Naive thymus-derived CD8-positive, alpha-beta T cell (primary cell): ENCODE measurements around the gene TFF1. TPM values are rescaled to one million over a fixed set of nuclear protein-coding genes. Genes with fewer than 3 reads are reported as not detected.
A peak's percentile ranks its signal among the peaks of the same experiment; 100 is the strongest.

Source experiments
- ATAC-seq, 2 donors: fragments of 150-1000 bp; cut with Tn5 transposase in 1 of 2; sonication (Bioruptor Pico), chemical (Tn5 transposase) in 1 of 2; 1 replicate in 1 of 2; 2 replicates in 1 of 2; pipeline ENCODE4 v1.10.0; 2021; ENCODE audit warnings: mild to moderate bottlenecking in 2 of 2, moderate library complexity in 2 of 2
- POLR2A ChIA-PET: fragments of 350-600 bp; sonication (Branson Sonifier 250); formaldehyde crosslinking; loops from one replicate; lab custom pipeline; 2021; ENCODE audit warnings: antibody characterized with exemption; lab: Charles Lee
- DNase-seq, 10 donors: peaks; one replicate each; pipeline versions ENCODE4 v3.0.0 to v3.0.0-alpha.2; 2020 to 2022
- H3K27ac Mint-ChIP-seq, 10 donors: one replicate each; pipeline ENCODE4 v1.8.0; 2020 to 2022; ENCODE audit warnings: mild to moderate bottlenecking in 10 of 10, mixed read lengths in 10 of 10, moderate library complexity in 4 of 10, inconsistent platforms in 1 of 10
- H3K27me3 Mint-ChIP-seq, 5 donors: one replicate each; pipeline ENCODE4 v1.8.0; 2021 to 2022; ENCODE audit warnings: mixed read lengths in 5 of 5
- H3K36me3 Mint-ChIP-seq, 3 donors: one replicate each; pipeline ENCODE4 v1.8.0; 2020 to 2022; ENCODE audit warnings: mixed read lengths in 3 of 3, mild to moderate bottlenecking in 2 of 3, inconsistent platforms in 1 of 3
- H3K4me1 Mint-ChIP-seq, 4 donors: one replicate each; pipeline ENCODE4 v1.8.0; 2021 to 2022; ENCODE audit warnings: mixed read lengths in 4 of 4
- H3K4me3 Mint-ChIP-seq, 10 donors: one replicate each; pipeline ENCODE4 v1.8.0; 2020 to 2022; ENCODE audit warnings: mild to moderate bottlenecking in 10 of 10, mixed read lengths in 10 of 10, moderate library complexity in 6 of 10, inconsistent platforms in 1 of 10
- H3K9me3 Mint-ChIP-seq, 9 donors: one replicate each; pipeline ENCODE4 v1.8.0; 2020 to 2022; ENCODE audit warnings: mixed read lengths in 9 of 9, mild to moderate bottlenecking in 3 of 9, inconsistent platforms in 1 of 9, moderate library complexity in 1 of 9
- polyA plus RNA-seq, 3 donors: library from polyadenylated mRNA; unstranded; fragments of 300-500 nt; fragmentation: Illumina TruSeq; gene quantifications; one replicate each; pipeline ENCODE4 v1.2.3, GENCODE V29; 2021
- total RNA-seq, 8 experiments: library from RNA in 2 of 8; stranded (reverse) in 2 of 8; gene quantifications; one replicate each; pipeline ENCODE4 v1.2.3 and lab custom pipeline; 2021 to 2026

TFF1 gene
- total and polyA plus RNA-seq, 5 experiments from 2014 or later = not detected

DNA sequence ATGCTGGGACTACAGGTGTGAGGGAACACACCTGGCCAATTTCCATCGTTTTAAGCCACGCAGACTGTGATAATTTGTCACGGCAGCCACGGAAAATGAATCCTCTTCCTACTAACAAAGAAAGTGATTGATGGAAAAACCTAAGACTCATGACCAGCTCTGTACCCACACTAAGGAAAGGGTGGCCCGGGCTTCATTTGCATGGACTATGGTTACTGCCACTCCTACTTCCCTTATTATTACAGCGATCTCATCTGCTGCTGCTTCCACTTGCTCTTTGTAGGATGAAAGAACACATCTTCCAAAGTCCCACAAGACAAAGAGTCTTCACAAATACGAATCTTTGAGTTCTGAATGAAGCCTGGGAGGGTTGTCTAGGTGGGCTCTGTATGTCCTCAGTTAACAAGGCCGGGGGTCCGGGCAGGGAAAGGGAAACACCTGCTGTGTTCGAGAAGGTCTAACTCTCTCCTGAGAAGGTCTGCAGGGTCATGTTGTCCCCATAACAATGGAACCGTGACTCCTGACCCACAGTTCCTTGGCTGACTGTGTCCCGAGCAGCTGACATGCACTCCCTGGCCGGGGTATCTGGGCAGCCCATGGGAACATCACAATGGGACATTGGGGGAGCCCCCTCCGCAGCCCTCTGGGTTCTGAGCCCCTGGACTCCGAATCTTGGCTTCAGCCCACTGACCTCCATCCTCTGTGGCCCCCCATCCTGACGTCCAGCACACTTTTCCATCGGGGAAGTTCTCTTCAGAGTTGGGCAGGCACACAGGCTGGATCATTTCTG lies 13.3 kb upstream of the TFF1 start:
- no peak overlapping the region for H3K4me3 Mint-ChIP-seq
- peaks cover 0 to 15% (median 5%) of the 10 kb centered on the region in 9 donors for H3K9me3 Mint-ChIP-seq
- POLR2A ChIA-PET = interaction anchor here (1.1 kb wide), 1 partner anchor 35 kb away, joined by 3 read pairs; no protein-coding TSS in a partner anchor
- DNase-seq = no peak
- peaks cover 12 to 22% (median 16%) of the 10 kb centered on the region in 4 donors for H3K4me1 Mint-ChIP-seq
- peaks cover 0 to 4% (median 0%) of the 10 kb centered on the region in 5 donors for H3K27me3 Mint-ChIP-seq
- H3K27ac Mint-ChIP-seq = no peak overlapping the region
- H3K36me3 Mint-ChIP-seq = peaks cover 0 to 9% (median 6%) of the 10 kb centered on the region in 3 donors
- ATAC-seq = no peak

DNA sequence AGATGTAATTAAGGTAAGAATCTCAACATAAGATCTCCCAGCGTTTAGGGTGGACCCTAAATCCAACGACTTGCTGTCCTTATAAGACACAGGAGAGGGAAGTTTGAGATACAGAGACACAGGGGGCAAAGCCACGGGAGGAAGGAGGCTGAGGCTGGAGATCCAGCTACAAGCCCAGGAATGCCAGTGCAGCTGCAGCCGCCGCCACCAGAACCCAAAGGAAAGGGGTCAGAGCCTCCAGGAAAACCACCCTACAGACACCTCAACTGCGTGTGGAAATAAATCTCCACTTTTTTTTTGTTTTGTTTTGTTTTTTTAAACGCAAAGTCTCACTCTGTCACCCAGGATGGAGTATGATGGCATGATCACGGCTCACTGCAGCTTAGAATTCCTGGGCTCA lies 12.1 kb upstream of the TFF1 start:
- H3K27ac Mint-ChIP-seq = peak overlapping the region in 1 of 10 donors; percentile 35
- POLR2A ChIA-PET = interaction anchor here (1.1 kb wide), 1 partner anchor 36 kb away, joined by 3 read pairs; no protein-coding TSS in a partner anchor

GRCh38 chr21:42377951-42378340 lies 11.6 kb upstream of the TFF1 start:
- H3K36me3 Mint-ChIP-seq = peaks cover 0 to 9% (median 6%) of the 10 kb centered on the region in 3 donors
- no peak overlapping the region for H3K4me3 Mint-ChIP-seq
- no peak for DNase-seq
- peak overlapping the region in 2 of 10 donors; percentile 49 to 75 for H3K27ac Mint-ChIP-seq
- H3K9me3 Mint-ChIP-seq = peaks cover 0 to 15% (median 5%) of the 10 kb centered on the region in 9 donors
- peaks cover 10 to 22% (median 17%) of the 10 kb centered on the region in 4 donors for H3K4me1 Mint-ChIP-seq
- POLR2A ChIA-PET = no interaction called here
- ATAC-seq = no peak
- H3K27me3 Mint-ChIP-seq = peaks cover 0 to 4% (median 2%) of the 10 kb centered on the region in 5 donors

More for the DNA sequence above, 12.1 kb upstream of the TFF1 start:
- ATAC-seq (no peak), DNase-seq (no peak)
- peaks cover 10 to 18% (median 13%) of the 10 kb centered on the region in 4 donors for H3K4me1 Mint-ChIP-seq
- H3K9me3 Mint-ChIP-seq = peaks cover 0 to 15% (median 5%) of the 10 kb centered on the region in 9 donors
- peaks cover 0 to 9% (median 6%) of the 10 kb centered on the region in 3 donors for H3K36me3 Mint-ChIP-seq
- H3K27me3 Mint-ChIP-seq = peaks cover 0 to 4% (median 2%) of the 10 kb centered on the region in 5 donors
- H3K4me3 Mint-ChIP-seq = no peak overlapping the region

GRCh38 chr21:42377211-42377950 lies 11.0 kb upstream of the TFF1 start:
- Mint-ChIP-seq H3K27me3 (peaks cover 0 to 4% (median 2%) of the 10 kb centered on the region in 5 donors), H3K4me3 (no peak overlapping the region), H3K36me3 (peaks cover 0 to 9% (median 6%) of the 10 kb centered on the region in 3 donors), H3K27ac (peak overlapping the region in 4 of 10 donors; percentile 37 to 75 (median 58)), H3K9me3 (peaks cover 0 to 12% (median 2%) of the 10 kb centered on the region in 9 donors), H3K4me1 (peaks cover 10 to 23% (median 18%) of the 10 kb centered on the region in 4 donors)
- ATAC-seq (no peak), DNase-seq (no peak)
- POLR2A ChIA-PET = no interaction called here

- H3K27me3 Mint-ChIP-seq = peaks cover 0 to 4% (median 2%) of the 10 kb centered on the region in 5 donors
- H3K4me3 Mint-ChIP-seq = no peak overlapping the region
- no peak for DNase-seq
- POLR2A ChIA-PET = interaction anchor here (0.5 kb wide), 1 partner anchor 22 kb away, joined by 4 read pairs; no protein-coding TSS in a partner anchor
- peaks cover 8 to 27% (median 14%) of the 10 kb centered on the region in 4 donors for H3K4me1 Mint-ChIP-seq
- peaks cover 0 to 3% (median 0%) of the 10 kb centered on the region in 9 donors for H3K9me3 Mint-ChIP-seq
- no peak for ATAC-seq
- H3K27ac Mint-ChIP-seq = peak overlapping the region in 1 of 10 donors; percentile 49
- peaks cover 0 to 3% (median under 1%) of the 10 kb centered on the region in 3 donors for H3K36me3 Mint-ChIP-seq
Measured at GRCh38 chr21:42376338-42376982, 10.1 kb upstream of the TFF1 start.

GRCh38 chr21:42375966-42376337 lies 9.6 kb upstream of the TFF1 start:
- H3K27me3 Mint-ChIP-seq = peaks cover 0 to 4% (median 2%) of the 10 kb centered on the region in 5 donors
- no peak overlapping the region for H3K27ac Mint-ChIP-seq
- peaks cover 0 to 3% (median 0%) of the 10 kb centered on the region in 3 donors for H3K36me3 Mint-ChIP-seq
- peaks cover 7 to 32% (median 13%) of the 10 kb centered on the region in 4 donors for H3K4me1 Mint-ChIP-seq
- no peak for DNase-seq
- POLR2A ChIA-PET = no interaction called here
- H3K4me3 Mint-ChIP-seq = no peak overlapping the region
- ATAC-seq = no peak
- H3K9me3 Mint-ChIP-seq = peaks cover 0 to 2% (median 0%) of the 10 kb centered on the region in 9 donors

DNA sequence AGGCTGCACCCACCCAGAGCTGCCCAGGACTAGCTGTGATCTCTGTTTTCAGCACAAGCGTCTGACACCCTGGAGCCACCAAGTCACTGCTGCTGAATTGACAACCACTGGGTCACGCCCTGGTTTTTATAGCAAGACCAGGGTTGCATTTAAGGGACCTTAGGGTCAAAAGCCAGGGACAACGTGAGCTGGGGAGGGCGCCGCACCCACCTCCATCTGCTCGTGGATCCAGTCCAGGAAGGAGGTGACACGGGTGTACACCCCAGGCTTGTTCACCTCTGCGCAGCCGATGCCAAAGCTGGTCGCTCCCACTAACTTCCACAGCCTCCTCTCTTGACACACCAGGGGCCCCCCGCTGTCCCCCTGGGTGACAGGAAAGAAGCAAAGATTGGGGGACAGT lies 9.2 kb upstream of the TFF1 start:
- peaks cover 7 to 35% (median 13%) of the 10 kb centered on the region in 4 donors for H3K4me1 Mint-ChIP-seq
- no peak for ATAC-seq
- peak overlapping the region in 1 of 10 donors; percentile 40 for H3K4me3 Mint-ChIP-seq
- no peak for DNase-seq
- H3K36me3 Mint-ChIP-seq = peaks cover 0 to 3% (median 0%) of the 10 kb centered on the region in 3 donors
- peak overlapping the region in 2 of 10 donors; percentile 34 to 59 for H3K27ac Mint-ChIP-seq
- peaks cover 0 to 4% (median 2%) of the 10 kb centered on the region in 5 donors for H3K27me3 Mint-ChIP-seq
- POLR2A ChIA-PET = no interaction called here
- H3K9me3 Mint-ChIP-seq = peaks cover 0 to under 1% (median 0%) of the 10 kb centered on the region in 9 donors

DNA sequence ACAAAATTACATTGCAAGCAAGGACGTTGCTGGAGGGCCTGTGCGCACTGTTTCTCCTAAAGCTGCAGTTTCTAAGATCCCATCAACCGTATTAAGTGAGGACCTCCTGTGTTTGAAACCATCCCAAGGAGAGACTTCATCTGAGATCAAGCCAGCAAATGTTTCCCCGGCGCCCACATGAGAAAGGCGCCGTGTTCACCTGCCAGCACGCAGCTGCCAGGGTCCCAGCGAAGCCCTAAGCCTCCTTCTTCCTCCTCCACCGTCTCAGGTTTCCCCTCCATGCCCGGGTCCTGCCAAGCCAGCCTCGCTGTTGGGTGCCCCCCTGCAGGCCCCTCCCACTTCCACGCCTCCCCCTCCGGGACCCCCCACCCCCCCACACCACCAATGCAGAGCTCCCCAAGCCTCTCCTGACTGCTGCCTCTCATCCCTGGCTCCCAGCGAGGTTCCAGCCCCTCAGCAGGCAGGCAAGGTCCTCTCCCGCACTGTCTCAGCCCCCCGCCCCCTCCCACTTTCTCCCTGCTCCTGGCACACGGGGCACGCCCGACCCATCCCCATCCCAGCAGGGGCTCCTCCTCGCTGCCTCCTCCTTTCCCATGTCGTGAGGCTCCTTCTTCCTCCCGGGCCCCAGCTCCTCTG lies 8.6 kb upstream of the TFF1 start:
- no peak for DNase-seq
- Mint-ChIP-seq H3K27ac (peak overlapping the region in 2 of 10 donors; percentile 34 to 59), H3K36me3 (peaks cover 0 to 3% (median 0%) of the 10 kb centered on the region in 3 donors), H3K27me3 (peaks cover 0 to 4% (median 2%) of the 10 kb centered on the region in 5 donors), H3K9me3 (no peaks in the 10 kb centered on the region), H3K4me3 (peak overlapping the region in 1 of 10 donors; percentile 40), H3K4me1 (peaks cover 7 to 35% (median 12%) of the 10 kb centered on the region in 4 donors)
- ATAC-seq = no peak
- POLR2A ChIA-PET = no interaction called here

GRCh38 chr21:42374457-42374856 lies 8.1 kb upstream of the TFF1 start:
- H3K27me3 Mint-ChIP-seq = peaks cover 0 to 4% (median 2%) of the 10 kb centered on the region in 5 donors
- no peak for ATAC-seq

DNA sequence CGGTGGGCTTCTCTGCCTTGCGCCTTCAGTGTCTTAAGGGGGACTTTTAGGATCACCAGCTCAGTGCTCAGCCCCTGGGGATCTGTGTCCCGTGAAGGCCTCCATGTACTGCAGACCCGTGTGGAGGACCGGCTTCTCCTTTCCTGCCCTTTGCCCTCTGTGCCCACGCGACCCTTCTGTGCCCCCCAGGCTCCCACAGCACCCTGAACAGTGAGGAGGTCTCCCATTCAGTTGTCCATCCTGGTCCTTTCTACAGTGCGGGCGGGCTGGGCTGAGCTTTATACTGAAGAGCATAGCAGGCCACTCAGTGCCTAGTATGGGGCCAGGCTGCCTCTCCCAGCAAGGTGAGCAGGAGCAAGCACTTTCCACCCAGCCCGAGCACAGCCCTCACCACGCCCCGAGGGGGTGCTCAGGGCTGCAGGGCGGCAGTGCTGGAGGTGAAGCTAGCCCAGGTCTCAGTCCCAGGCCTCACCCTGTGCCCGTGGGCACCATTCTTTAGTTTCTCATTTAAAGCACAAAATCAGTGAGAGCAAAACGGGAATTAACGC lies 7.6 kb upstream of the TFF1 start:
- peaks cover 0 to 4% (median 2%) of the 10 kb centered on the region in 5 donors for H3K27me3 Mint-ChIP-seq
- no peaks in the 10 kb centered on the region for H3K9me3 Mint-ChIP-seq
- peaks cover 7 to 35% (median 11%) of the 10 kb centered on the region in 4 donors for H3K4me1 Mint-ChIP-seq
- H3K27ac Mint-ChIP-seq = peak overlapping the region in 1 of 10 donors; percentile 51
- H3K4me3 Mint-ChIP-seq = peak overlapping the region in 1 of 10 donors; percentile 23
- no peak for DNase-seq
- H3K36me3 Mint-ChIP-seq = peaks cover 0 to 3% (median 0%) of the 10 kb centered on the region in 3 donors
- POLR2A ChIA-PET = interaction anchor here (1.1 kb wide), 1 partner anchor 13 kb away, joined by 4 read pairs; no protein-coding TSS in a partner anchor
- ATAC-seq = no peak

More at GRCh38 chr21:42374457-42374856, 8.1 kb upstream of the TFF1 start:
- no peak for DNase-seq
- peak overlapping the region in 1 of 10 donors; percentile 23 for H3K4me3 Mint-ChIP-seq
- no peaks in the 10 kb centered on the region for H3K9me3 Mint-ChIP-seq
- peak overlapping the region in 3 of 10 donors; percentile 51 to 87 (median 65) for H3K27ac Mint-ChIP-seq
- H3K36me3 Mint-ChIP-seq = peaks cover 0 to 3% (median 0%) of the 10 kb centered on the region in 3 donors
- POLR2A ChIA-PET = no interaction called here
- H3K4me1 Mint-ChIP-seq = peaks cover 7 to 35% (median 11%) of the 10 kb centered on the region in 4 donors
